Activated CD4-positive, alpha-beta T cell treated with anti-CD3 and anti-CD28 coated beads, Interleukin-2, amount 50 U/mL, for 24 hours (primary cell): ENCODE results near the gene PRKCE.

Experiments
- DNase-seq, 2 donors: peaks; one replicate each; pipeline ENCODE4 v3.0.0-alpha.2; 2020; ENCODE audit warnings: low read depth in 1 of 2, low spot score in 1 of 2

Gene PRKCE

GRCh38 chr2:45722477-45722876 lies 71.0 kb downstream of the PRKCE start:
- no peak for DNase-seq

GRCh38 chr2:45723857-45724256 lies 72.4 kb downstream of the PRKCE start:
- DNase-seq = no peak

- no peak for DNase-seq
These were observed 72.9 kb downstream of the PRKCE start for GRCh38 chr2:45724335-45724734.

- no peak for DNase-seq
These were observed 74.3 kb downstream of the PRKCE start for GRCh38 chr2:45725731-45726130.

- DNase-seq = no peak
These were observed 74.7 kb downstream of the PRKCE start for GRCh38 chr2:45726188-45726587.

- DNase-seq = no peak
These were observed 77.0 kb downstream of the PRKCE start for GRCh38 chr2:45728458-45728942.

GRCh38 chr2:45729753-45730512 lies 78.5 kb downstream of the PRKCE start:
- no peak for DNase-seq

GRCh38 chr2:45731141-45731540 lies 79.7 kb downstream of the PRKCE start:
- no peak for DNase-seq

- DNase-seq = no peak
These were observed 81.0 kb downstream of the PRKCE start for GRCh38 chr2:45732436-45732835.

GRCh38 chr2:45732946-45733345 lies 81.5 kb downstream of the PRKCE start:
- DNase-seq = no peak

GRCh38 chr2:45734336-45734735 lies 82.9 kb downstream of the PRKCE start:
- no peak for DNase-seq

GRCh38 chr2:45734952-45735351 lies 83.5 kb downstream of the PRKCE start:
- no peak for DNase-seq

GRCh38 chr2:45736757-45737704 lies 85.6 kb downstream of the PRKCE start:
- DNase-seq = no peak

- no peak for DNase-seq
These were observed 88.5 kb downstream of the PRKCE start for GRCh38 chr2:45739796-45740485.

GRCh38 chr2:45741161-45741850 lies 89.8 kb downstream of the PRKCE start:
- no peak for DNase-seq

- DNase-seq = no peak
These were observed 92.3 kb downstream of the PRKCE start for GRCh38 chr2:45743531-45744396.

GRCh38 chr2:45745231-45745630 lies 93.8 kb downstream of the PRKCE start:
- DNase-seq = no peak

GRCh38 chr2:45746888-45747287 lies 95.4 kb downstream of the PRKCE start:
- DNase-seq = no peak

GRCh38 chr2:45747363-45747762 lies 95.9 kb downstream of the PRKCE start:
- DNase-seq = no peak

- no peak for DNase-seq
These were observed 96.8 kb downstream of the PRKCE start for GRCh38 chr2:45748239-45748638.
